T follicular helper cell (primary cell): ENCODE measurements around the gene YPEL4.
"Not testable (repeated sequence)": the region's sequence is repeated elsewhere in the genome, so short reads cannot be mapped to it uniquely, and the experiment has no call there.

Source experiments
- DNase-seq: peaks from one replicate; pipeline ENCODE4 v3.0.0-alpha.2; 2020; ENCODE audit warnings: low read depth
- total RNA-seq, 2 experiments: gene quantifications; one replicate each; lab custom pipeline; 2026; lab: John Stamatoyannopoulos, UW

YPEL4 gene, protein sequence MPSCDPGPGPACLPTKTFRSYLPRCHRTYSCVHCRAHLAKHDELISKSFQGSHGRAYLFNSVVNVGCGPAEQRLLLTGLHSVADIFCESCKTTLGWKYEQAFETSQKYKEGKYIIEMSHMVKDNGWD
- 0.39 to 11.3 reads per million in 2 experiments for total RNA-seq

DNA sequence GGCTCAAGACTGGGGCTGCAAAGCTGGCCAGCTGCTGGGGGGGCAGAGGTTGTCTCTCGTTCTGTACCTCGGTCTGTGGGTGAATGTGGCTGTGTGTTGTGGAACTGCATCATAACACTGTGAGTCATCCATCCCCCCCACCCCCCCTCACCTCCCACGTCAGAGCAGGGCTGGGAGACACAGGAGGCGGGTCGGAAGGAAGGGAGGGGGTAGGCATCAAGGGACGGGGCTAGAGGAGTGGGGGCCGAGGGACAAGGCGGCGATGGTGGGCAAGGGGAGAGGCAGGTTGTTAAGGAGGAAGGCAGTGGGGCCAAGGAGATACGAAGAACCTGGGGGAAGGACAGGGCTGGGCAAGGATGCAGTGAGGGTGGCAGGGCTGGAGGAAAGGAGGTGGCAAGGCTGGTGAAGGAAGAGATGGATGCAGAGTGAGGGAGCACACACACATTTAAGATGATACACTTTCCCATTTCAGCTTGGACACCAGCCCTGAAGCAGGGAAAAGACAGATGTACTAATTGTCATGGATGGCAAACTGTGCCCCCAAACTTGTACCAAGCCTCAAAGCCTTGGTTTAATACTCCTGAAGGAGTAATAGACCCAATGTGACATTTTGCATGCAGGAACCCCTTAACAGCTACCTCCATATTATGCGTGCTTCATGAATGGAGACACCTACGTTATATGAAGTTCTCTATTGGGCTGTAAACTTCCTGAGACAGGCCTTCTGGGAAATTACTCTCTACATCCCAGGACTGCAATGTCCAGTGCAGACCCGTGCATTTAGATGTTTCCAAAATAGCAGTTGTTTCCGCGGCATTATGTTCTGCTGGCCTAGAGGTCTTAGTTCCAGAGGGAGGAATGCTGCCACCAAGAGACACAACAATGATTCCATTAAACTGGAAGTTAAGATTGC is at the start of gene YPEL4:
TSS of gene YPEL4 (minus strand) at position 87 of the 913 bp plus-strand sequence. CDS start 2,805 bp downstream, outside the sequence.
- DNase-seq: peak; percentile 66

DNA sequence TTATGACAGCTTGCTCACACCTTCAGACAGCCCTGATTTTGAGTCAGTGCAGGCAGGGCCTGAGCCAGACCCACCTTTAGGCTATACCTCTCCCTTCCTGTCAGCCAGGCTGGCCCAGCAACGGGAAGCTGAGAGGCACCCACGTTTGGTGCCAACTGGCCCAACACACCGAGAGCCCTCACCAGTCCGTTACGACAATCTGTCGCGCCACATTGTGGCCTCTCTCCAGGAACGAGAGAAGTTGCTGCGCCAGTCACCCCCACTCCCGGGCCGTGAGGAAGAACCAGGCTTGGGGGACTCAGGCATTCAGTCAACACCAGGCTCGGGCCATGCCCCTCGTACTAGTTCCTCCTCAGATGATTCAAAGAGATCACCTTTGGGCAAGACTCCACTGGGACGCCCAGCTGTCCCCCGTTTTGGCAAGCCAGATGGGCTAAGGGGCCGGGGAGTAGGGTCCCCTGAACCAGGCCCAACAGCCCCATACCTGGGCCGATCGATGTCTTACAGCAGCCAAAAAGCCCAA is 49.2 kb upstream of the YPEL4 start:
- DNase-seq: no peak

DNA sequence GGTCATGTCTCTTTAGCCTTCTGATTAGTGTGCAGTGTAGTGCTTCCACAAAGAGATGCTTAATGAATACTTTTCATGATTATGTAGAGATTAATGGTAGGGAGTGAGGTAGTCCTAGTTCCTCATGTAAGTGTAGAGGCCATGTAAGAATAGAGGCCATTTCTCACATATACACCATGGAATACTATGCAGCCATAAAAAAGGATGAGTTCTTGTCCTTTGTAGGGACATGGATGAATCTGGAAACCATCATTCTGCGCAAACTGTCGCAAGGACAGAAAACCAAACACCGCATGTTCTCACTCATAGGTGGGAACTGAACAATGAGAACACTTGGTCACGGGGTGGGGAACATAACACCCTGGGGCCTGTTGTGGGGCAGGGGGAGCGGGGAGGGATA is 40.8 kb upstream of the YPEL4 start:
- not testable (repeated sequence) for DNase-seq

DNA sequence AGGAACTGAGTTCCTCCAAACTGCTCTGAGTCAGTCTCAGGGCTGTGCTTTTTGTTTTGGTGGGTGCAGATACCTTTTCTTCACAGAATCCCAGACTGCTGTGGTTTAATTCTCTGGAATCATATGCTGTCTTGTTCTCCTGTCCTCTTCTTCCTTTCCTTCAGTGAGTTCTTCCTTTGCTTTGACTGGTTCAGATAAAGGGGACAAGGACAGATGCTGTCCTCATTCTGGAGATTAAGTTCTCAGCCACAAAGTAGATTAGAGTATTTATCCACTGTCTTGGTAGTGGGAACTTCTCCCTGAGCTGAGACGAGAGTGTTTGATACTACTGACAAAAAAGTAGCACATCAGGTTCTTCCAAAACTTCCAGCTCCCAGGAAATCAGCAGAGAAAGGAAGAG is 31.5 kb upstream of the YPEL4 start:
- DNase-seq: no peak

DNA sequence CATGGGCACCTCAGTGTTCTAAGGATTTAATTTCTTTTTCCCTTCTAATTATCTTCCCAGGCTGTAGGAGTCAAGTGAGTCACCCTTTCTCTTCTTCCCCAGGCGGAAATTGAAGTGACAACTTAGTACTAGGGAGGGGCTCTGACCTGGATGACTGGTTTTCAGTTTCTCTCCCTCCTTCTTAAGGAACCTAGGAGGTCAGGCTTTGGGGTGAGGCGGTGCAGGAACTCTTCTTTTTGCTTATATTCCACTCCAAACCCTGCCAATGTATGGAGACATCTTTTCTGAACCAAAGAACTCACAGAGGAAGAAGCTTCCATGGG is 30.8 kb upstream of the YPEL4 start:
- no peak for DNase-seq

DNA sequence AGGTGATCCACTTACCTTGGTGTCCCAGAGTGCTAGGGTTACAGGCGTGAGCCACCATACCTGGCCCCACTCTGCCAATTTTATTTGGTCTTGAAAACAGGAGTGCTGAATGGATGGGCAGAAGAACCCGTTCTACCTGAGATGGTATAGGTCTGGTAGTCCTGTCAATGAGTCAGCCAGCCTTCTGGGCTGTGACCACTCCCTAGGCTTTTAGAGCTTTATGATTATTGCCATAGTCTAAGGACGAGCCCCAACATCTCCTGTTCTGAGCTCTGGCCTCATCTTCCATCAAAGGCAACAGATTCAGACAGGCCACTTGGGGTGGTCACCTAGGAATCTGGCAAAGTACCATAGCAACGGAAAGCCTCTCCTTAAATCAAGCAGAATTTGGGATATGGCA is 29.7 kb upstream of the YPEL4 start:
- DNase-seq: no peak

DNA sequence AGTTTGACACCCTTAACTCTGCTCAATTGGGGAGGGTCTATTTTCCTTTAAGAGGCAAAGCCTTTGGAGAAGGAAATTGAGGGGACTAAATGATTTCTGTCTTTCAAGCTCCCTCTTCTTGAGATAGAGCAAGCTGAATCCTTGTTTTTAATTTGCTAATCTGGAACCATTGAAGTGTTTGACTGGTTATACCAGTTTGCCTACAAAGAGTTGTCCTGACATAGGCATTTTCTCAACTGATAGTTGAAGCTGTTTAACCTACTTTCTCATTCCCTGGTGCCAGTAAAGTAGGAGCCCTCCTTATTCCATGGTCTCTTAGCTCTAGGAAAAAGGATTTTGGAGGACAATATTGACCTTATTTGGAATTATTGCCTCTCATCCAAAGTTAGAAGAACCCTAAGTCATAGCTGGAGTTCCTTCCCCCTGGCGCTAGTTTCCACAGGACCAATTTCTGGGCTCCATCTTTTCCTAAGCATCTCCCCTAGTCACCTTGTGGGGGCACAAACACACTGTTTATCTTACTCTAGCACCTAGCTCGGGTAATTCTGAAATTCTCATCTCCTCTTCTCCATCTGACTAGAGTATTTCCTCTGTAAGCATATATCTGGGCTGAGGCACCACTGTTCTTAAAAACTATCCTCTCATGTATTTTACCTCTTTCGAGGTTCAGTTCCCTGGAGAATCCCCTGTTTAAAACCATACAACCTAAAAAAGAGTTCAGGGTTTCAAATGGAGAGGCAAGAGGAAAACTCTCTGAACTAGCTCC is 25.6 kb upstream of the YPEL4 start:
- no peak for DNase-seq

DNA sequence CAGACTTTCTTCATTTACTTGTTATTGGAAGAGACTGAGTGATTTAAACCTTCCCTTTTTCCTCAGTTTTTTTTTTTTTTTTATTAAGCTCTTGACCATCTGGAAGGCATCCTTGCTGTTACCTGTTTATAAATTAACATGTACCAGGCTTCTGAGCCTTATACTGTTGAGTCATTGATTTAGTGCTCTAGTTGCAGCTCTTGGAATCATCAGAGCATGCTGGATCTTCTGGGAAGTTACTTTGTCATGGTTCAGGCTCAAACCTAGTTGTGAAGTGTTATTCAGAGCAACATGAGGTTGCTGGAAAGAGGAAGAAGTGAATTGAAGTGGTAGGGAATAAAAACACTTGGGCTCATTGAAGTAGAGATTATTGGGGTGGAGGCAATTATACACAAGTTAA is 24.5 kb upstream of the YPEL4 start:
- no peak for DNase-seq

DNA sequence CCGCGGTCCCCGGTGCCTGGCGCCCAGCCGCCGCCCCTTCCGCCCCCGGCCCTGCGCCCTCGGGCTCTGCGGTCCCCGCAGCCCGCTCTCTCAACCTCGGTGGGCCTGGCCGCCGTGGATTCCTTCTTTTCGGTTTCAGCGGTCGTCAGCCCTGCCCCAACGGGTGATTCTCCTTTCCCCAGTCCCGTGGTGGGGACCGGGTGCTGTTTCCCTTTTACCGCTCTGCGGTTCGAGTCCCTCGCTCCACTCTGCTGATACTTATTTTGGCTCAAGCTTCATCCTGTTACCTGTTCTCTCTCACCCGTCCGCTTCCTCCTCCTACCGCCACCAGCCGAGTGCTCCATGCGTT is 18.7 kb upstream of the YPEL4 start:
- no peak for DNase-seq

DNA sequence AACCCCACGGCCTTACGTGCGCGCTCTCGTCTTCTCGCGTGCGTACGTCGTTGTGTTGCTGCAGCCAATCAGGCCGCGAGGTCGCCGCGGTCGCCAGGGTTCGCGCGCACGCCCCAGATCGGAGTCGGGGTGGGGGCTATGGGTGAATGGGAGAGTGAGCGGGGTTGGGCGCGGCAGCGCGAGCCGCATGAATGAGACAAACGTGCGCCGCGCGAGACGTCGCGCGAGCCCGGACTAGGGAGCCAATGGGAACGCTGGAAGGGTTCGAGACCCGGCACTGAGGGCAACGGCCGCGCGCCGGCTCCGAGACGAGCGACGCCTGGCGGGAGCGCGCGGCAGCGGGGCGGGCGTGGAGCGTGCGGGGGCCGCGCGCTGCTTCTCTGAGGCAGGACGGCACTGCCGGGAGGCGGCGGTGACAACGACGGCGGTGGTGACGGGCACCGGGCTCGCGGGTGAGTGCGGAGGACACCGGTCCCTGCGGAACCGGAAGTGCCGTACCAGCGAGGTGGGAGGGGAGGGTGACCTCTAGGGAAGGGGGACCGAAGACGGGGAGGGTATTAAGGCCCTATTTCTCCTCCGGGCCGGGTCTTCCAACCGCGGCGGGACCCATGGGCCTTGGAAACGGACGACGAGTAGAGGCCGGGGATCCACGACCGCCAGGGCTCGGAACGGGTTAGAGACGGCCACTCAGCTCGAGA is 18.2 kb upstream of the YPEL4 start, which contains the start of gene ZDHHC5:
TSS of gene ZDHHC5 (plus strand) at position 379 of the 698 bp plus-strand sequence. CDS start 4,977 bp downstream, outside the sequence.
- DNase-seq: peak; percentile 99

DNA sequence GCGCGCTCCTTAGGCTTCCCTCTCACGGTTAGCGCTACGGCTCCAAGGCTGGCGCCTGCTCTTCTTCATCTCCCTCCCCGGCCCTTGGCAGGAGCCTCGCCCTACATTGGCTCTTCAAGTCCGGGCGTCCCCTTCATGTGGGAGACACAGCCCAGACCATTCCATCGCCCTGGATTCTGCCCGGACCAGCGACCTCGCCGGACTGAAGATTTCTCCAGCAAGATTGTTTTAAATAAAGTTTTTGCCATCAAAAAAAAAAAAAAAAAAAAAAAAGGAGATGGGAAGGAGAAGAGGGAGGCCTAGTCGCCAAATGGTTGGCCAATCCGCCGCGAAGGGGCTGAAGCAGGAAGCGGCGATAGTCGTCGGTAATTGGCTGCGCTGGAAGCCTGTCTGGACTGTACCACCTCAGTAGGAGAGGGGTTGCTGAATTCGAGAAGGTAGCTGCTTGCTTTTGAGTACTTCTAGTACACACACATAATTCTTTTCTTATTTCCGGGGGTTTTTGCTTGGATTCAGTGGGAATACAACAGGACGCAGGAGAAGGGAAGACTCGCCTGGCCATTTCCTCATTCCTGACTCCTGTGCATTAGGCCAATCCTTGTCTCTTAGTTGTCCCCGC is 17.5 kb upstream of the YPEL4 start:
- peak; percentile 94 for DNase-seq

DNA sequence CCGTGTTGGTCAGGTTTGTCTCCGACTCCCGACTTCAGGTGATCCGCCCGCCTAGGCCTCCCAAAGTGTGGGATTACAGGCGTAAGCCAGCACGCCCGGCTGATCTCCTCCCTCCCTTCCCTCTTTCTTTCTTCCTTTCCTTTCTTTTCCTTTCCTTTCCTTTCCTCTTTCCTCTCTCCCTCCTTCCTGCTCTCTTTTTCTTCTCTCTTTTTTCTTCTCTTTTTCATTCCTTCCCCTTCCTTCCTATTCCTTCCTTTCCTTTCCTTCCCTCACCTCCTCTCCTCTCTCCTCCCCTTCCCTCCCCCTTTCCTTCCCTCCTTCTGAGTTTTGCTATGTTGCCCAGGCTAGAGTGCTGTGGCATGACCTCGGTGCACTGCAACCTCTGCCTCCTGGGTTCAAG is 14.3 kb upstream of the YPEL4 start:
- DNase-seq: no peak

DNA sequence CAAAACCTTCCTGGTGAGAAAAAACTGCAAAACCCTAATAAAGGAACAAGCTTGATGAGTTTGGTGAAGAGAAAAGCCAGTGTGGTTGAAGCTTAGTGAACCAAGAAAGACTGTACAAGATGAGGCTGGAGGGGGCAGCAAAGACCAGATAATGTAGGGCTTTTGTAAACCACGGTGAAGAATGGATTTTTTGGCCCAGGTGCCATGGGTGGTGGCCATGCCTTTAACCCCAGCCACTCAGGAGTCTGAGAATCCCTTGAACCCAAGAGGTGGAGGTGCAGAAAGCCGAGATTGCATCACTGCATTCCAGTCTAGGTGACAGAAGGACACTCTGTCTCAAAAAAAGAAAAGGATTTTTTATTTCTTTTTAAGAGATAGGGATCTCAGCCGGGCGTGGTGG is 13.2 kb upstream of the YPEL4 start:
- no peak for DNase-seq

DNA sequence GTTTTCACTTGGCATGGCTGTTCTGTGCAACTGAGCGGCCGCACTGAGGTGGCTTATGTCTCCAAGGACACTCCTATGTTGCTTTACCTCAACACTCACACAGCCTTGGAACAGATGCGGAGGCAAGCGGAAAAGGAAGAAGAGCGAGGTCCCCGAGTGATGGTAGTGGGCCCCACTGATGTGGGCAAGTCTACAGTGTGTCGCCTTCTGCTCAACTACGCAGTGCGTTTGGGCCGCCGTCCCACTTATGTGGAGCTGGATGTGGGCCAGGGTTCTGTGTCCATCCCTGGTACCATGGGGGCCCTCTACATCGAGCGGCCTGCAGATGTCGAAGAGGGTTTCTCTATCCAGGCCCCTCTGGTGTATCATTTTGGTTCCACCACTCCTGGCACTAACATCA is 10.0 kb upstream of the YPEL4 start:
- DNase-seq: no peak

DNA sequence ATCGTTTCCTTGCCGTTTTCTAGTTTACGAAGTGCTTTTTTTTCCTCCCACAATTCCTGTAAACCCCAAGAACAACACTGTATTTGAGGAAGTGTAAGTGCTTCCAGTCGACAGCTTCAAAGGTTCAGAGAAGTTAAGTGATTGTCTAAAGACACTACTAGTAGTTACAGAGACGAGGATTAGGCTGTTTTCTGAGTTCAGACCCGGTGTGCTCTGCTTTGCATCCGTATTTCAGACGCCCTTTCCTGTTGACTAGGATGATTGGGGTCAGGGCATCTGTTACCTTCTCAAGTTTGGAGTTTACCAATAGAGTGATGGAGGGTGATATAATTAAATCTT is 8.3 kb upstream of the YPEL4 start:
- no peak for DNase-seq

DNA sequence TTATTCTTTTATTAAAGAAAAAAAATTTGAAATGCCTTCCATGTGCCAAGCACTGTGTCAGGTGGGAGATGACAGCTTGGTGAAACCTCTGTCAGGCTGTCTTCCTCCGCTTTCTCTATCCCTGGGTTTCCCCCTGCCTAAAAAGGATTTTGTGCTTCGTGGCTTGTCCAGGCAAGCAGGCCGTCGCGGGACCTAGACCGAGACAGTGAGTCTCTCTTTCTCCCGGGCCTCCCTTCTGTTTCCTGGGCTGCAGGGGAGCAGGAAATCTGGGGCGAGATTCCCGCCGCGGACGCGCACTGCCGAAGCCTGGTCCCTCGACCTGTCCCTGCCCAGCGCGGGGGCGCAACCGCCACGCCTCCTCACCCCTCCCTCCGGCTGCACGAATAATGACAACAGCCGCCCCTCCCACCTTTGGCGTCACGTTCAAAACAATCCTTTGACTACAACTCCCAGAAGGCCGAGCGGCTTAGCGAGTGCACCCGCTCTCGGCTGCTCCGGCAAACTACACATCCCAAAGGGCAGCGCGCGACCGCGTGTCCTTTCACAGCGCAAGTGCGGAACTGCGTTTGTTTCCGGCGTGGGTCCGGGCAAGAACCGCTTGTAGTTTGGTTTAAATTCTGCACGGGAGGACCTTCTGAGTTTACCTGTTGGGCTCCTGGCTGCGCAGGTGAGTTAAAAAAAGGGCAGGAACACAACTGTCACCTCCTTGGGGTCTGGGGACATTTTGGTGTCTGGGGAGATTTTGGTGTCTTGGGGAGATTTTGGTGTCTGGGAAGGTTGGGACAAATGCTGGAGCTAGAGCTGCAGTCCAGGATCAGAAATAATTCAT is 7.7 kb upstream of the YPEL4 start, which contains the start of gene CLP1:
TSS of gene CLP1 (plus strand) at position 569 of the 829 bp plus-strand sequence. CDS start 1,715 bp downstream, outside the sequence.
- peak; percentile 99 for DNase-seq

DNA sequence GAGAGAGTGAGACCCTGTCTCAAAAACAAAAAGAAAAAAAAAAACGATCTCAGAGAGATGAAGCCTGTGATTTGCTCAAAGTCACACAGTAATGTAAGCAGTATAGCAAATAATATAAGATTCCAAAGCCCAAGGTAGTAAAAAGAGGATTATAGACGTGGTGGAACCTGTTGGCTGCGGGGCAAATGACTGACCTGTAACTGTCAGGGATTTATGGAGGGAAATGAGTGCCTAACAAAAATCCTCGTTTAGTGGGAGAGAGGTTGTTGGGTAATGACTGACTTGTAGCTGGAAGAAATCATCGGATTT is 7.1 kb upstream of the YPEL4 start:
- no peak for DNase-seq

DNA sequence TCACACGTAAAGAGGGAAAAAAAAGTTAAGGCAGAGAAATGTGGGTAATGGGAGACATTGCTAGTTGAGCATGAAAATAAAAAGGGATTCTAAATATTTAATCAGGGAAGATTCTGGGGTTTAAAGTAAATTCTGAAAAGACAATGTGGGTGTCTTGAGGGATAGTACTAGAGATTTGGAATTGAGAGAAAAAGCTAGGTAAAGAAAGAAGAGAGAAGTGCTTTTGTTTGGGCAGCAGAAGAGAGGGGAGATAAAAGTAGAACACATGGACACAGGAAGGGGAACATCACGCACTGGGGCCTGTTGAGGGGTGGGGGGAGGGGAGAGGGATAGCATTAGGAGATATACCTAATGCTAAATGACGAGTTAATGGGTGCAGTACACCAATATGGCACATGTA is 3.5 kb upstream of the YPEL4 start:
- DNase-seq: no peak

DNA sequence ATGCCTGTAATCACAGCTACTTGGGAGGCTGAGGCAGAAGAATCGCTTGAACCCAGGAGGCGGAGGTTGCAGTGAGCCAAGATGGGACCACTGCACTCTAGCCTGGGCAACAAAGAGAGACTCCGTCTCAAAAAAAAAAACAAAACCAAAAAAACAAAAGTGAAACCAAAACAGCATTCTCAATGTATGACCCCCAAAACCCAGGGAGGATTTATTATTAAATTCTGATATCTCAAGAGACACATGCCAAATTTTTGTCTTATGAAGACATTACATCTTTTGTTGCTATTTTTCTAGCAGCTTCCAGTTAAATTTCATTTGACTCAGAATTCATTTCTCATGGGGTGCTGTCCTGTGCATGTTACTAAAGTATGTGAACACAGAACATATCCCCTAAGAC is 3.0 kb upstream of the YPEL4 start:
- DNase-seq: no peak

DNA sequence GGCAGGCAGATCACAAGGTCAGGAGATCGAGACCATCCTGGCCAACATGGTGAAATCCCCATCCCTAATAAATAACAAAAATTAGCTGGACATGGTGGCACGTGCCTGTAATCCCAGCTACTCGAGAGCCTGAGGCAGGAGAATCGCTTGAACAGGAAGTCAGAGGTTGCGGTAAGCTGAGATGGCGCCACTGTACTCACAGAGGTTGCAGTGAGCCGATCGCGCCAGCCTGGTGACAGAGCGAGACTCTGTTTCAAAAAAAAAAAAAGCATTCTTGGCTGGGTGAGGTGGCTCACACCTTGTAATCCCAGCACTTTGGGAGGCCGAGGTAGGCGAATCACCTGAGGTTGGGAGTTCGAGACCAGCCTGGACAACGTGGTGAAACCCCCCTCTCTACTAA is 2.5 kb upstream of the YPEL4 start:
- peak; percentile 42 for DNase-seq

DNA sequence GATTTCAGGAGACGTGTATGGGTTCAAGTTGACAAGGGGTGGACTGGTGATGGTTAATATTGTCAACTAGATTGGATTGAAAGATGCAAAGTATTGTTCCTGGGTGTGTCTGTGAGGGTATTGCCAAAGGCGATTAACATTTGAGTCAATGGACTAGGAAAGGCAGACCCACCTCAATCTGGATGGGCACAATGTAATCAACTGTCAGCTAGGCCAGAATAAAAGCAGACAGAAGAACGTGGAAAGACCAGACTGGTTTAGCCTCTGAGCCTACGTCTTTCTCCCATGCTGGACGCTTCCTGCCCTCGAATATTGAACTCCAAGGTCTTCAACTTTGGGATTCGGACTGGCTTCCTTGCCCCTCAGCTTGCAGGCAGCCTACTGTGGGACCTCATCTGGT is 1.7 kb upstream of the YPEL4 start:
- DNase-seq: no peak
